Stimulated activated effector memory CD8-positive, alpha-beta T cell treated with anti-CD3 and anti-CD28 coated beads, Interleukin-12 subunit alpha, Interleukin-12 subunit beta, amount 100 ng/mL, for 72 hours (primary cell): ENCODE data around the gene GNPTG.
A peak's percentile ranks its signal among the peaks of the same experiment; 100 is the strongest.

Experiments
- ATAC-seq: fragments of 150-1000 bp; cut with Tn5 transposase; 2 replicates; pipeline ENCODE4 v1.10.0; 2021
- DNase-seq, 2 donors: peaks; one replicate each; pipeline ENCODE4 v3.0.0; 2021 to 2022; ENCODE audit warnings: low spot score in 2 of 2
- H3K27ac Mint-ChIP-seq: one replicate; pipeline ENCODE4 v1.8.0; 2022; ENCODE audit warnings: mild to moderate bottlenecking, mixed read lengths
- H3K36me3 Mint-ChIP-seq: one replicate; pipeline ENCODE4 v1.8.0; 2022; ENCODE audit warnings: mild to moderate bottlenecking, mixed read lengths
- H3K4me1 Mint-ChIP-seq: one replicate; pipeline ENCODE4 v1.8.0; 2022; ENCODE audit warnings: mixed read lengths
- H3K4me3 Mint-ChIP-seq: one replicate; pipeline ENCODE4 v1.8.0; 2022; ENCODE audit warnings: mild to moderate bottlenecking, mixed read lengths
- H3K9me3 Mint-ChIP-seq: one replicate; pipeline ENCODE4 v1.8.0; 2022; ENCODE audit warnings: mixed read lengths

GNPTG gene

GRCh38 chr16:1379304-1380076, 27.8 kb downstream of the GNPTG start:
- DNase-seq = peak; percentile 69 to 84
- Mint-ChIP-seq H3K36me3 (peaks cover 63% of the 10 kb centered on the region), H3K27ac (peak overlapping the region; percentile 96), H3K4me1 (peaks cover 22% of the 10 kb centered on the region), H3K9me3 (no peaks in the 10 kb centered on the region), H3K4me3 (peak overlapping the region; percentile 82)
- peak; percentile 79 for ATAC-seq

- H3K4me3 Mint-ChIP-seq = peak overlapping the region; percentile 82
- DNase-seq (no peak), ATAC-seq (no peak)
- H3K27ac Mint-ChIP-seq = peak overlapping the region; percentile 96
- peaks cover 22% of the 10 kb centered on the region for H3K4me1 Mint-ChIP-seq
- H3K9me3 Mint-ChIP-seq = no peaks in the 10 kb centered on the region
- H3K36me3 Mint-ChIP-seq = peaks cover 69% of the 10 kb centered on the region
Observed at GRCh38 chr16:1380195-1380594, 28.5 kb downstream of the GNPTG start.

- ATAC-seq (no peak), DNase-seq (no peak)
- H3K27ac Mint-ChIP-seq = no peak overlapping the region
- no peaks in the 10 kb centered on the region for H3K9me3 Mint-ChIP-seq
- peaks cover 22% of the 10 kb centered on the region for H3K4me1 Mint-ChIP-seq
- H3K4me3 Mint-ChIP-seq = no peak overlapping the region
- peaks cover 63% of the 10 kb centered on the region for H3K36me3 Mint-ChIP-seq
Observed at GRCh38 chr16:1381612-1382406, 30.1 kb downstream of the GNPTG start.

GRCh38 chr16:1383556-1383955, 31.8 kb downstream of the GNPTG start:
- peaks cover 11% of the 10 kb centered on the region for H3K4me1 Mint-ChIP-seq
- no peaks in the 10 kb centered on the region for H3K9me3 Mint-ChIP-seq
- H3K27ac Mint-ChIP-seq = no peak overlapping the region
- no peak for ATAC-seq
- peaks cover 50% of the 10 kb centered on the region for H3K36me3 Mint-ChIP-seq
- DNase-seq = no peak
- no peak overlapping the region for H3K4me3 Mint-ChIP-seq

- Mint-ChIP-seq H3K4me3 (no peak overlapping the region), H3K36me3 (peaks cover 47% of the 10 kb centered on the region), H3K4me1 (peaks cover under 1% of the 10 kb centered on the region), H3K9me3 (no peaks in the 10 kb centered on the region), H3K27ac (no peak overlapping the region)
- ATAC-seq = no peak
- no peak for DNase-seq
Observed at GRCh38 chr16:1385232-1385631, 33.5 kb downstream of the GNPTG start.

- no peaks in the 10 kb centered on the region for H3K4me1 Mint-ChIP-seq
Observed at GRCh38 chr16:1387331-1387730, 35.6 kb downstream of the GNPTG start.

GRCh38 chr16:1389762-1390161, 38.0 kb downstream of the GNPTG start:
- peaks cover 45% of the 10 kb centered on the region for H3K36me3 Mint-ChIP-seq
- DNase-seq = no peak
- H3K9me3 Mint-ChIP-seq = no peaks in the 10 kb centered on the region
- H3K4me3 Mint-ChIP-seq = no peak overlapping the region
- no peaks in the 10 kb centered on the region for H3K4me1 Mint-ChIP-seq
- H3K27ac Mint-ChIP-seq = no peak overlapping the region
- no peak for ATAC-seq

More at GRCh38 chr16:1387331-1387730, 35.6 kb downstream of the GNPTG start:
- no peak overlapping the region for H3K4me3 Mint-ChIP-seq
- no peaks in the 10 kb centered on the region for H3K9me3 Mint-ChIP-seq
- no peak for DNase-seq
- ATAC-seq = no peak
- peaks cover 47% of the 10 kb centered on the region for H3K36me3 Mint-ChIP-seq
- H3K27ac Mint-ChIP-seq = no peak overlapping the region

GRCh38 chr16:1390239-1390779, 38.6 kb downstream of the GNPTG start:
- Mint-ChIP-seq H3K27ac (no peak overlapping the region), H3K4me1 (no peaks in the 10 kb centered on the region), H3K4me3 (no peak overlapping the region), H3K9me3 (no peaks in the 10 kb centered on the region), H3K36me3 (peaks cover 47% of the 10 kb centered on the region)
- DNase-seq (no peak), ATAC-seq (no peak)

- H3K36me3 Mint-ChIP-seq = peaks cover 48% of the 10 kb centered on the region
- H3K27ac Mint-ChIP-seq = no peak overlapping the region
Observed at GRCh38 chr16:1392826-1393225, 41.1 kb downstream of the GNPTG start.

GRCh38 chr16:1393613-1394176, 42.0 kb downstream of the GNPTG start:
- Mint-ChIP-seq H3K36me3 (peaks cover 48% of the 10 kb centered on the region), H3K4me3 (no peak overlapping the region), H3K9me3 (no peaks in the 10 kb centered on the region), H3K27ac (no peak overlapping the region), H3K4me1 (no peaks in the 10 kb centered on the region)
- ATAC-seq (no peak), DNase-seq (no peak)

More at GRCh38 chr16:1392826-1393225, 41.1 kb downstream of the GNPTG start:
- H3K4me3 Mint-ChIP-seq = no peak overlapping the region
- H3K4me1 Mint-ChIP-seq = no peaks in the 10 kb centered on the region
- no peaks in the 10 kb centered on the region for H3K9me3 Mint-ChIP-seq
- no peak for ATAC-seq
- DNase-seq = no peak

GRCh38 chr16:1394367-1394951, 42.7 kb downstream of the GNPTG start:
- H3K27ac Mint-ChIP-seq = no peak overlapping the region
- peaks cover 51% of the 10 kb centered on the region for H3K36me3 Mint-ChIP-seq
- no peak for ATAC-seq

GRCh38 chr16:1395444-1396031, 43.8 kb downstream of the GNPTG start:
- Mint-ChIP-seq H3K9me3 (no peaks in the 10 kb centered on the region), H3K36me3 (peaks cover 51% of the 10 kb centered on the region), H3K27ac (no peak overlapping the region), H3K4me1 (no peaks in the 10 kb centered on the region), H3K4me3 (no peak overlapping the region)
- DNase-seq (no peak), ATAC-seq (no peak)

More at GRCh38 chr16:1394367-1394951, 42.7 kb downstream of the GNPTG start:
- Mint-ChIP-seq H3K4me1 (no peaks in the 10 kb centered on the region), H3K4me3 (no peak overlapping the region), H3K9me3 (no peaks in the 10 kb centered on the region)
- no peak for DNase-seq

- H3K36me3 Mint-ChIP-seq = peaks cover 48% of the 10 kb centered on the region
- no peak overlapping the region for H3K4me3 Mint-ChIP-seq
- H3K4me1 Mint-ChIP-seq = peaks cover 10% of the 10 kb centered on the region
- no peak overlapping the region for H3K27ac Mint-ChIP-seq
- DNase-seq (no peak), ATAC-seq (no peak)
- H3K9me3 Mint-ChIP-seq = no peaks in the 10 kb centered on the region
Observed at GRCh38 chr16:1397779-1398178, 46.0 kb downstream of the GNPTG start.

GRCh38 chr16:1398351-1398750, 46.6 kb downstream of the GNPTG start:
- Mint-ChIP-seq H3K4me1 (peaks cover 12% of the 10 kb centered on the region), H3K27ac (no peak overlapping the region), H3K4me3 (no peak overlapping the region), H3K9me3 (no peaks in the 10 kb centered on the region), H3K36me3 (peaks cover 48% of the 10 kb centered on the region)
- ATAC-seq = no peak
- no peak for DNase-seq
